Stimulated activated memory B cell treated with anti-CD40 and anti-IgM and Interleukin-4, amounts not matched to agents 10 μg/mL and 1 μg/mL and 100 μg/mL, for 72 hours (primary cell): ENCODE results near the gene AGAP1.

Source experiments
- ATAC-seq: fragments of 150-1000 bp; cut with Tn5 transposase; 2 replicates; pipeline ENCODE4 v1.10.0; 2021
- H3K27ac Mint-ChIP-seq: one replicate; pipeline ENCODE4 v1.8.0; 2022; ENCODE audit warnings: mild to moderate bottlenecking, mixed read lengths
- H3K27me3 Mint-ChIP-seq: one replicate; pipeline ENCODE4 v1.8.0; 2022; ENCODE audit warnings: mixed read lengths
- H3K36me3 Mint-ChIP-seq: one replicate; pipeline ENCODE4 v1.8.0; 2022; ENCODE audit warnings: mixed read lengths
- H3K4me1 Mint-ChIP-seq: one replicate; pipeline ENCODE4 v1.8.0; 2022; ENCODE audit warnings: mixed read lengths
- H3K4me3 Mint-ChIP-seq: one replicate; pipeline ENCODE4 v1.8.0; 2022; ENCODE audit warnings: mild to moderate bottlenecking, moderate library complexity, mixed read lengths
- H3K9me3 Mint-ChIP-seq: one replicate; pipeline ENCODE4 v1.8.0; 2022; ENCODE audit warnings: mixed read lengths

The AGAP1 gene

GRCh38 chr2:235649418-235649817 is 155.6 kb downstream of the AGAP1 start:
- Mint-ChIP-seq H3K27me3 (peaks cover 15% of the 10 kb centered on the region), H3K4me1 (no peaks in the 10 kb centered on the region), H3K27ac (no peak overlapping the region), H3K4me3 (no peak overlapping the region), H3K36me3 (no peaks in the 10 kb centered on the region), H3K9me3 (no peaks in the 10 kb centered on the region)
- no peak for ATAC-seq

- Mint-ChIP-seq H3K27ac (no peak overlapping the region), H3K27me3 (peaks cover 15% of the 10 kb centered on the region)
Measured at GRCh38 chr2:235651643-235652042, 157.8 kb downstream of the AGAP1 start.

GRCh38 chr2:235654103-235654813 is 160.4 kb downstream of the AGAP1 start:
- no peaks in the 10 kb centered on the region for H3K36me3 Mint-ChIP-seq

More at GRCh38 chr2:235651643-235652042, 157.8 kb downstream of the AGAP1 start:
- Mint-ChIP-seq H3K4me1 (no peaks in the 10 kb centered on the region), H3K4me3 (no peak overlapping the region), H3K36me3 (no peaks in the 10 kb centered on the region), H3K9me3 (no peaks in the 10 kb centered on the region)
- ATAC-seq, result no peak

DNA sequence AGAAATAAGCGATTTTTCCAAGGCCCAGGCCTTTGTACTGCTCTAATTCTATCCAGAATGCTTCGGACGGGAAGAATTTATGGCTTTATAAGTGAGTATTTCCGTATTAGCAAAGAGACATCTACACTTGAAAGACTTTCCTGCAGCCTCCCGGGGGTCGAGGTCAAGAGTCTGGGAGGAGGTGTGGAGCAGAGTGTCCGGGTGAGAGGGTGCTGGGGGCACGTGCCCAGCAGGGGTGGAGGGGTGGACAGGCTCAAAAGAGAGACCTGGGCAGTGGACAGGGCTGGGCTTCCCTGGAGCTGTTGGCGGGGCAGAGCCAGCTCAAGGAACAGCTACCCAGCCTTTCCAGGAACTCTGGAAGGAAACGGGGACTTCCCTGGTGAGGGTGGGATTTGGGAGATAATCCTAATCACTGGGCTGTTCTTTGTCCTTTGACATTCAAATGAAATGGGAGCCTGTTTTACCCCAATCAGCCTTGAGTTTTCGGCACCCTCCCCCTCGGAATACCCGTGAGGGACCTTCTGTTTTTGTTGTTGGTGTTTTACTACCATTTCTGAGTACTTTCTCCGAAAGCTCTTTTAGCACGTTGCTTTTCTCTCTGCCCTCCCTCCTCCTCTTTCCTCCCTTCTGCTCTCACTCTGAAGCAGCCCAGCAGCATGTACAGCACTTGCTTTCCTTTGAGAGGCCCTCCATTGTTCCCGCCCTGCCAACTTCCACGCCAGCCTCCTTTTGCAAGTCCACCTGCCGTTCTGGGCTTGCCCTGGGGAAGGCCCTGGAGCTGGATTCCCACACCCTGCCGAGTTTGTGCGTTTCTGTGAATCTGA is 164.7 kb downstream of the AGAP1 start:
- no peaks in the 10 kb centered on the region for H3K4me1 Mint-ChIP-seq
- no peak overlapping the region for H3K27ac Mint-ChIP-seq
- ATAC-seq, result no peak
- no peak overlapping the region for H3K4me3 Mint-ChIP-seq
- H3K27me3 Mint-ChIP-seq, result peaks cover 48% of the 10 kb centered on the region
- no peaks in the 10 kb centered on the region for H3K9me3 Mint-ChIP-seq
- H3K36me3 Mint-ChIP-seq, result no peaks in the 10 kb centered on the region

More at GRCh38 chr2:235654103-235654813, 160.4 kb downstream of the AGAP1 start:
- no peaks in the 10 kb centered on the region for H3K4me1 Mint-ChIP-seq
- no peak overlapping the region for H3K27ac Mint-ChIP-seq
- peaks cover 8% of the 10 kb centered on the region for H3K27me3 Mint-ChIP-seq
- no peak for ATAC-seq
- no peak overlapping the region for H3K4me3 Mint-ChIP-seq
- H3K9me3 Mint-ChIP-seq, result no peaks in the 10 kb centered on the region

- no peak overlapping the region for H3K27ac Mint-ChIP-seq
- no peak for ATAC-seq
- no peaks in the 10 kb centered on the region for H3K9me3 Mint-ChIP-seq
- no peaks in the 10 kb centered on the region for H3K36me3 Mint-ChIP-seq
- H3K27me3 Mint-ChIP-seq, result peaks cover 48% of the 10 kb centered on the region
- H3K4me3 Mint-ChIP-seq, result no peak overlapping the region
- no peaks in the 10 kb centered on the region for H3K4me1 Mint-ChIP-seq
Measured at GRCh38 chr2:235659767-235660322, 166.0 kb downstream of the AGAP1 start.

GRCh38 chr2:235660484-235661082 is 166.7 kb downstream of the AGAP1 start:
- Mint-ChIP-seq H3K27me3 (peaks cover 49% of the 10 kb centered on the region), H3K4me1 (no peaks in the 10 kb centered on the region), H3K9me3 (no peaks in the 10 kb centered on the region), H3K36me3 (no peaks in the 10 kb centered on the region), H3K4me3 (no peak overlapping the region), H3K27ac (no peak overlapping the region)
- ATAC-seq, result no peak

GRCh38 chr2:235661167-235661937 is 167.5 kb downstream of the AGAP1 start:
- H3K36me3 Mint-ChIP-seq, result no peaks in the 10 kb centered on the region

DNA sequence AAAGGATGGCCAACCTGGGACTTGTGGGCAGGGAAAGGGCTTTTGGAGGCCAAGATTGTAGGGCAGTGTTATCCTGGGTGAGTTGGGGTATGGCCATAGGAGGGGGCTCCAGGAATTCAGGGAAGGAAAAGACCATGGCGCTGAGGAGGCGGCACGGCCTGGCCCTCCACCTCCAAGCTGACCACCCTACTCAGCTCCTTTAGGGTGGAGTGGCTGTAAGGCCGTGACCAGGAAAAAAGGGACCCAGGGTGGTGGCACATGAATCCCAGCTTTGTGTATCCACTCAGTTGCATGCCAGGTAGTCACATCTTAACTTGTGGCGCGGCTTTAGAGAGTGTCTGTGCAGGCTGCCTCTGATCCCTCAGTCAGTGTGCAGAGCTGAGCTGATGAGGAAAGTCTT is 168.1 kb downstream of the AGAP1 start:
- Mint-ChIP-seq H3K4me1 (no peaks in the 10 kb centered on the region), H3K9me3 (no peaks in the 10 kb centered on the region), H3K27ac (no peak overlapping the region), H3K27me3 (peaks cover 62% of the 10 kb centered on the region), H3K36me3 (no peaks in the 10 kb centered on the region), H3K4me3 (no peak overlapping the region)
- ATAC-seq, result no peak

More at GRCh38 chr2:235661167-235661937, 167.5 kb downstream of the AGAP1 start:
- Mint-ChIP-seq H3K9me3 (no peaks in the 10 kb centered on the region), H3K27ac (no peak overlapping the region), H3K4me1 (no peaks in the 10 kb centered on the region), H3K4me3 (no peak overlapping the region), H3K27me3 (peaks cover 56% of the 10 kb centered on the region)
- no peak for ATAC-seq

- H3K4me3 Mint-ChIP-seq, result no peak overlapping the region
- no peaks in the 10 kb centered on the region for H3K4me1 Mint-ChIP-seq
- no peaks in the 10 kb centered on the region for H3K36me3 Mint-ChIP-seq
- H3K27me3 Mint-ChIP-seq, result peaks cover 77% of the 10 kb centered on the region
- ATAC-seq, result no peak
- H3K9me3 Mint-ChIP-seq, result no peaks in the 10 kb centered on the region
- no peak overlapping the region for H3K27ac Mint-ChIP-seq
Measured at GRCh38 chr2:235663875-235664274, 170.0 kb downstream of the AGAP1 start.

- H3K4me3 Mint-ChIP-seq, result no peak overlapping the region
- H3K27me3 Mint-ChIP-seq, result peaks cover 61% of the 10 kb centered on the region
- ATAC-seq, result no peak
- H3K27ac Mint-ChIP-seq, result no peak overlapping the region
- H3K9me3 Mint-ChIP-seq, result no peaks in the 10 kb centered on the region
- no peaks in the 10 kb centered on the region for H3K36me3 Mint-ChIP-seq
- no peaks in the 10 kb centered on the region for H3K4me1 Mint-ChIP-seq
Measured at GRCh38 chr2:235665661-235666212, 171.9 kb downstream of the AGAP1 start.

- no peaks in the 10 kb centered on the region for H3K4me1 Mint-ChIP-seq
- peaks cover 58% of the 10 kb centered on the region for H3K27me3 Mint-ChIP-seq
- no peaks in the 10 kb centered on the region for H3K36me3 Mint-ChIP-seq
- H3K9me3 Mint-ChIP-seq, result no peaks in the 10 kb centered on the region
- no peak for ATAC-seq
- no peak overlapping the region for H3K4me3 Mint-ChIP-seq
- no peak overlapping the region for H3K27ac Mint-ChIP-seq
Measured at GRCh38 chr2:235666213-235666781, 172.5 kb downstream of the AGAP1 start.

DNA sequence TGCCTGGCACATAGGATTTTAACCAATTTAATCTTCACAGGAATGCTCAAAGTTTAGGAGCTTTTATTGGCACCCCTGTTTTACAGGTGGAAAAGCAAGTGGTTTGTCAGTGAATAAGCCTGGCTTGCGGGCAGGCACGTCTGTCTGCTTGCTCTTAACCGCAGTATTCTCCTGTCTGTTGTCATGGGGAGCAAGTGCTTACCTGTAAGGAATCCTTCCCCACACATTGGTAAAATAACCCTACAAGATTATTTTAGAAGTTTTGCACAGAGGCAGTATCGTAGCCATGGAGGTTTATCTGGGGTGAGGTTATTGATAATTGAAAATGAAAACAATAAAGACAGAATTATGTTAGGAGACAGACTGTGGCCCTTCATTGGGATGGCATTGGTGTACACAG is 174.9 kb downstream of the AGAP1 start:
- Mint-ChIP-seq H3K27ac (no peak overlapping the region), H3K36me3 (no peaks in the 10 kb centered on the region), H3K27me3 (peaks cover 58% of the 10 kb centered on the region), H3K9me3 (no peaks in the 10 kb centered on the region), H3K4me3 (no peak overlapping the region), H3K4me1 (no peaks in the 10 kb centered on the region)
- no peak for ATAC-seq

GRCh38 chr2:235669269-235669831 is 175.5 kb downstream of the AGAP1 start:
- H3K27ac Mint-ChIP-seq, result no peak overlapping the region
- no peak overlapping the region for H3K4me3 Mint-ChIP-seq
- H3K4me1 Mint-ChIP-seq, result no peaks in the 10 kb centered on the region
- no peak for ATAC-seq
- H3K27me3 Mint-ChIP-seq, result peaks cover 58% of the 10 kb centered on the region
- no peaks in the 10 kb centered on the region for H3K36me3 Mint-ChIP-seq
- no peaks in the 10 kb centered on the region for H3K9me3 Mint-ChIP-seq
